ENCODE data around the gene ZNF132.
"Not testable (repeated sequence)": the region's sequence is repeated elsewhere in the genome, so short reads cannot be mapped to it uniquely, and the experiment has no call there.

Gene ZNF132

DNA sequence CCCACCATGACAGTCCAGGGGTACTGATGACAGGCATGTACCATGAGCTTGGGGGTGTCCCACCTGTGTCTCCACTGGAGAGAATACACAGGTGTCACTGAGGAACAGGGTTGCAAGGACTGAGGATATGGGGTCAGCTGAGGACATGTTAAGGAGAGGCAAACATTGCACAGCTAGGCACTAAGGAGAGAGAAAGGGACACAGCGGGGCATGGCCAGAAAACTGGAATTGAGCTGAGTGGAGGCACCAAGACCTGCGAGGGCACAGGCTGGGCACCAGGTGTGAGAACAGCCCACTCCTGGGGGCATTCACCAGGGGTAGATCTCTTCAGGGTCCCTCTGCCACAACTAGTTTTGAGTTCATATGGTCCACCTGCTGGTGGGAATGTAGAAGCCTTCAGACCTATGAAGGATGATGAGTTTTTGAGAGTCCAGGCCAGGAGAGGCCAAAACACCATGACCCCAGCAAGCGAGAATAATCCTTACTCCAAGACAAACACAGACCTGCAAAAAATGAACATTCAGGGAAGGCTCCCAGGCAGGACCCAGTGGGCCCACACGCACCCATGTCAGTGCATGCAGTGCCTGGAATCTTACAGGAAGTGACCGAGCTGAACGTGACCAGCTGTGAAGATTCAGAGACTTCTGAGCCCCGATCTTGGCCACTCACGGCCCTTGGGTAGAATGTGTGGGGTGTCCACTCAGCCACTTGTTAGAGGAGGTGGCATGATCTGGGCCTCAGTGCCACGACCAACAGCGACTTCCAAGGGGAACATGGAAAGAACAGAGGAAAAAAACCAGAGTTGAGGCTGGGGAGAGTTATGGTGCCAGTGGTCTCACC lies 32.9 kb downstream of the ZNF132 start:
- DNase-seq (ENCODE audit: low spot score), result no peak

- not testable (repeated sequence) for DNase-seq (ENCODE audit: low spot score)
Measured at GRCh38 chr19:58403920-58404478, 36.0 kb downstream of the ZNF132 start.

DNA sequence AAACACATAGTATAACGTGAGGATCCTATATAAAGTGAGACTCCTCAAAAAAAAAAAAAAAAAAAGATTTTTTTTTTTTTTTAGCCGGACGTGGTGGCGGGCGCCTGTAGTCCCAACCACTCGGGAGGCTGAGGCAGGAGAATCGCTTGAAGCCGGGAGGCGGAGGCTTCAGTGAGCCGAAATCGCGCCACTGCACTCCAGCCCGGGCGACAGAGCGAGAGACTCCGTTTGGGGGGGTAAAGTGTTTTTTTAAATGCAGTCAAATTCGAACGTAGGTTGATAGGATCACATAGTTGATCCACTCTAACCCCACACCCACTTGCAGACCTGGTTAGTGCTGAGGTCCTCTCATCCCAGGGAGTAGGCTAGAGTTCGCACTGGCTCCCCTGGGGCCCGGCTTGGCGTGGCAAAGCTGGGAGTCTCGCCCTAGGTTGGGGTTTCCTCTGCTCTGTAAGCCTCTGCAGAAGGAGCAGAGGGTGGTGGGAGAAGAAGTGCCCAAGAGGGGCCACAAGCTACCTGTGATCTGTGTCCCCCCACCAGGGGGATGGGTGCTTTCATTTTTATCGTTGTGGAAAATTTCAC lies 38.0 kb downstream of the ZNF132 start:
- no peak for DNase-seq (ENCODE audit: low spot score)

DNA sequence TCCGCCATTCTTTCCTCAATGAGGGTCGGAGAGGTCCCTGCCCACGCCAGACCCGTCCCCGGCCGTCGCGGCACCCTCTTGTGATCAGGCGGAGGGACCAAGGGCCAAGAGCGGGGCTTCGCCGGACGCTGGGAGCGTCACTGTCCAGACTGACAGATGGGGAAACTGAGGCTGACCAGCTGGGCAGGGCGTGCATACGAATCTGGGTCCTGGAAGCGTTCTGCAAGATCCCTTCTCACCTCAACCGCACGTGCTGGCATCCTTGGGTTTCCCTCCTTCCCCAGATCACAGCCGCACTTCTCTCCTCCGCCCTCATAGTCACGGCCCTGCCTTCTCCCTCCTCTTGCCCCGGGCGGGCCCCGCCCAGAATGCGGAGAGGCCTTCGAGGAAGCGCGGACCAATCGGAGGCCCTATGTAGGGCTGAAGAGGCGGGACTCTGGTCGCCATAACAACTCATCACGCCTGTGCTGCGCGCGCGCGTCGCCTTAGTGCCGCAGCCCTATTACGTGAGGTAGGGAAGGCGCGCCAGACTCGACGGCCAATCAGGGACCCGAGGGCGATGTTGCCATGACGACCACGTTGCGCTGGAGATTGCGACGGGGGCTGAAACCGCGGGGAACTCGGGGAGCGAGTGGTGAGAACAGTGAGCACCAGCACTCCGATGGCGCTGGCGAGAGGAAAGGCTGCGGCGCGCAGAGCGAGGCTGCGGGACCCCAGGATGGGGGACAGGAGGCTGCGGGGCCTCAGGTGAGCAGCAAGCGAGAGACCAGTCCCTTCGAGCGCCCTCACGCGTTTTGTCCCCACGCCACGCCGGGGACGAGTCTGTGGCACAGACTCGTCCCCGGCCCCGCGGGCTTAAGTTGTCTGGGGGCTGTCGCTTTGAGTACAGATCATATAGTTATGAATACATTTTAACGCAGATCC lies 38.8 kb downstream of the ZNF132 start:
- DNase-seq (ENCODE audit: low spot score), result peak; percentile 99

GRCh38 chr19:58400316-58400915 lies 39.5 kb downstream of the ZNF132 start:
- peak; percentile 60 for DNase-seq (ENCODE audit: low spot score)

DNA sequence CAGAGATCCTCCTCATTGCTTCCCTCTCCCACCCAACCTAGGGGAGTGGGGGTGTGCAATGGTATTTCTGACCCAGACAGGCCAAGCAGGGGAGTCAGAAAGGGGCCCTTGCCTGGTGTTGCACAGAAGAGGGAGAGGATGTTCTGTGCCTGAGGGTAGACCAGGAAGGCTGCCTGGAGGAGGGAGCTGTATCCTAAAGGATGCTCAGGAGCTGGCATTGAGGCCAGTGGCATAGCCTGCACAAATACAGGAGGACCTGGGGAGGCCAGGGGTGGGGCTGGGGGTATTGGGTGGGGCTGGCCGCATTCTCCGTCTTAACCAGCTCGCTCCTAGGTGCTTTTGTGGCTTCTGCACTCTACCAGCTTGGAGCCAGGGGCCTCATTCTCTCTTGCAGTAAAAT lies 40.0 kb downstream of the ZNF132 start:
- DNase-seq (ENCODE audit: low spot score), result no peak

- no peak for DNase-seq (ENCODE audit: low spot score)
Measured at GRCh38 chr19:58398545-58398944, 41.4 kb downstream of the ZNF132 start.

DNA sequence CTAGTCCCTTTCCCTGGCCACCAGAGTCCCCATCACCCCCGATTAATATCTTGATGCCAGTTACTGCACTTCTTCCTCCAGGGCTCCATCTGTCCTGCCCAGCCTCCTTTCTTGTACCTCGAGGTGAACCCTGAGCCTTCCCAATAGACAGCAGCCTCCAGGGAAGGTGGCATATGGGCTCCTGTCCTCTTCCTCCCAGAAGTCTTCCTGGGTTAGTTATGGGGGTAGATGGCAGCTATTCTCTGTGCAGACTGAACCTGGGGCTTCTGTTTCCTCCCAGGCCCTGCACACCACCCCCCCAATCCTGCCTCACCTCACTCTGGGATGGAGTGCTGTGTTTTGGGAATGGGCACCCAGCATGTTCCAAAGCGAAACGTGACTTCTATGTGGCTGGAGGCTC lies 41.9 kb downstream of the ZNF132 start:
- no peak for DNase-seq (ENCODE audit: low spot score)

GRCh38 chr19:58397533-58398037 lies 42.4 kb downstream of the ZNF132 start:
- no peak for DNase-seq (ENCODE audit: low spot score)

- no peak for DNase-seq (ENCODE audit: low spot score)
Measured at GRCh38 chr19:58396691-58397532, 43.0 kb downstream of the ZNF132 start.

GRCh38 chr19:58395979-58396627 lies 43.9 kb downstream of the ZNF132 start:
- DNase-seq (ENCODE audit: low spot score), result no peak

GRCh38 chr19:58395220-58395978 lies 44.6 kb downstream of the ZNF132 start, which contains the start of gene RNF225:
Gene RNF225, plus strand, starts transcription at chr19:58395656. Its CDS starts 434 bp downstream, at chr19:58396090.
- DNase-seq (ENCODE audit: low spot score), result no peak

- DNase-seq (ENCODE audit: low spot score), result no peak
Measured at GRCh38 chr19:58394821-58395219, 45.1 kb downstream of the ZNF132 start.

GRCh38 chr19:58393725-58394033 lies 46.3 kb downstream of the ZNF132 start:
- no peak for DNase-seq (ENCODE audit: low spot score)

GRCh38 chr19:58392945-58393724 lies 46.8 kb downstream of the ZNF132 start:
- DNase-seq (ENCODE audit: low spot score), result no peak

DNA sequence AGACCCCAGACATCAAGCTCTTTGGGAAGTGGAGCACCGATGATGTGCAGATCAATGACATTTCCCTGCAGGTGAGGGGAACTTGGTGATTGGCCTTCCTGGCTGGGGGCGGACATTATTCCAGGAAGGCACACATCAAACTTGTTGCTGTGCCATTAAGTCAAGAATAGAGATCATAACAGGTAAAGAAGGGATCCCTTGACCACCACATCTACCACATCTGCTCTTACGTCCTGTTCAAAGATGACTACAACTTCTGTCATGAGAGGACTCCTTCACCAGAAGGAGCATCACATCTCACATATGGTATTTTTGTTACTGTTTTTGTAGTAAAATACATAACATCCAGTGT lies 51.8 kb downstream of the ZNF132 start:
- DNase-seq (ENCODE audit: low spot score), result no peak

DNA sequence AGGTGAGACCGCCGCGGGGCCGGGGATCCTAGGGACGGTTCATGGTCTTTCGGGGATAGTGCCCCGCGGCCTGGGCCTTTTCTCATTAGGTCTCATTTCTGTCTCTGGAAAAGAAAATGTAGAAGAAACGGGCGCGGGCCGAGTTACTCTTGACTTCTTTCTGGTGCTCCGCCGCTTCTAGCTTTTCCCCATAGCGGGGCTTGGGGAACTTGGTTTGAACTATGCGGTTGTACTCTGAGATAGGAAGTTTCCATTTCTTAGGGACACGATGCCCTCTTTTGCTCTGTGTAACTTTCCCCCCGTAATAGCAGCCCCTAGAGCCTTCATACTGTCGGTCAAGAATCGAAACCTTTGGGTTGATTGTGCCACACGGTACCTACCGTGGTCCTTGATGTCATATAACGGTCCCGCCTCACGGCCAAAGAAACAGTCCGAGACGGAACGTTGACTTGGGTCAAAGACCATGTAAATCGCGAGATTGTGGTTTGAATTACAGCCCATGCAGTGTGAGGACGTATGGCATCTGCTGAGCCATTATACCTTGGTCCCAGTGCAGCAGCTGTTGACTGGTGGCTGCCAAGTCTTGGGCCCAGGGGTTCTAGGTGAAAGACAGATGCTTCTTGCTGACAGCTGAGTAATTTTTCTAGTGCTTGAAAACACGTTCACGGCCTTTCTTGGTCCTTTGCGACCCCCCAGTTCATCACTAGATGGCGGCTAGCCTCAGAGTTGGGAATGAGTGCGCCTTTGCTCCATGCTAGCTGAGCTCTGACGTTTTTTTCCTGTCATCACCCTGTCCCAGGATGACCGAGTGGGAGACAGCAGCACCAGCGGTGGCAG lies 52.4 kb downstream of the ZNF132 start:
- DNase-seq (ENCODE audit: low spot score), result no peak
